Chondrocyte (in vitro differentiated cells): ENCODE data around the gene CA6. TPM values are rescaled to one million over a fixed set of nuclear protein-coding genes. Genes with fewer than 3 reads are reported as not detected.
"Not testable (repeated sequence)": the region's sequence is repeated elsewhere in the genome, so short reads cannot be mapped to it uniquely, and the experiment has no call there.

Experiments used
- DNase-seq: peaks from one replicate; pipeline ENCODE4 v3.0.0; 2021; ENCODE audit warnings: mixed read lengths, low spot score
- H3K27ac Mint-ChIP-seq: one replicate; pipeline ENCODE4 v1.8.0; 2021; ENCODE audit warnings: mild to moderate bottlenecking, moderate library complexity, mixed read lengths; ENCODE audit not compliant: unreplicated experiment
- H3K27me3 Mint-ChIP-seq: 2 replicates; pipeline ENCODE4 v1.8.0; 2021; ENCODE audit warnings: low read depth, mixed read lengths
- H3K36me3 Mint-ChIP-seq: 2 replicates; pipeline ENCODE4 v1.8.0; 2021; ENCODE audit warnings: low read depth, mixed read lengths
- H3K4me1 Mint-ChIP-seq: 2 replicates; pipeline ENCODE4 v1.8.0; 2021; ENCODE audit warnings: low read depth, mild to moderate bottlenecking, mixed read lengths
- H3K4me3 Mint-ChIP-seq: one replicate; pipeline ENCODE4 v1.8.0; 2021; ENCODE audit warnings: mild to moderate bottlenecking, moderate library complexity, mixed read lengths; ENCODE audit not compliant: unreplicated experiment
- H3K9me3 Mint-ChIP-seq: 2 replicates; pipeline ENCODE4 v1.8.0; 2021; ENCODE audit warnings: low read depth, mixed read lengths
- CTCF ChIP-seq: fragments of 200-600 bp; sonication (generic); IDR thresholded peaks from 2 replicates; pipeline ENCODE4 v1.5.0; 2021; ENCODE audit warnings: antibody characterized with exemption, mild to moderate bottlenecking, moderate library complexity
- total RNA-seq: library from RNA; stranded (reverse); gene quantifications from 3 replicates; pipeline ENCODE4 v1.2.1, GENCODE V29; 2021

CA6 gene
- total RNA-seq, 1 donor from 2014 or later: not detected

GRCh38 chr1:8956461-8957349 is 11.0 kb downstream of the CA6 start:
- Mint-ChIP-seq H3K27ac (no peak overlapping the region), H3K4me1 (peaks cover 10% of the 10 kb centered on the region), H3K9me3 (peaks cover 13% of the 10 kb centered on the region), H3K27me3 (no peaks in the 10 kb centered on the region), H3K4me3 (no peak overlapping the region), H3K36me3 (peaks cover 4% of the 10 kb centered on the region)
- TF ChIP-seq CTCF: no peak
- DNase-seq: no peak

GRCh38 chr1:8962812-8963530 is 17.3 kb downstream of the CA6 start:
- no peaks in the 10 kb centered on the region for H3K27me3 Mint-ChIP-seq
- H3K9me3 Mint-ChIP-seq: peaks cover 13% of the 10 kb centered on the region
- no peak overlapping the region for H3K4me3 Mint-ChIP-seq
- peak; percentile 57 for TF ChIP-seq CTCF
- no peak overlapping the region for H3K27ac Mint-ChIP-seq
- H3K36me3 Mint-ChIP-seq: peaks cover 4% of the 10 kb centered on the region
- peak; percentile 51 for DNase-seq
- H3K4me1 Mint-ChIP-seq: peaks cover 10% of the 10 kb centered on the region

- peaks cover 13% of the 10 kb centered on the region for H3K9me3 Mint-ChIP-seq
- H3K4me1 Mint-ChIP-seq: peaks cover 10% of the 10 kb centered on the region
- no peak for TF ChIP-seq CTCF
- H3K27me3 Mint-ChIP-seq: no peaks in the 10 kb centered on the region
- H3K36me3 Mint-ChIP-seq: peaks cover 4% of the 10 kb centered on the region
- no peak for DNase-seq
- H3K27ac Mint-ChIP-seq: no peak overlapping the region
- no peak overlapping the region for H3K4me3 Mint-ChIP-seq
These were observed 18.3 kb downstream of the CA6 start for GRCh38 chr1:8963963-8964362.

- no peak for TF ChIP-seq CTCF
- no peak overlapping the region for H3K4me3 Mint-ChIP-seq
- H3K36me3 Mint-ChIP-seq: peaks cover 2% of the 10 kb centered on the region
- no peak for DNase-seq
- H3K9me3 Mint-ChIP-seq: peaks cover 13% of the 10 kb centered on the region
- no peaks in the 10 kb centered on the region for H3K27me3 Mint-ChIP-seq
- H3K27ac Mint-ChIP-seq: no peak overlapping the region
- H3K4me1 Mint-ChIP-seq: peaks cover 10% of the 10 kb centered on the region
These were observed 19.6 kb downstream of the CA6 start for GRCh38 chr1:8965121-8965820.

GRCh38 chr1:8966606-8967005 is 20.9 kb downstream of the CA6 start:
- Mint-ChIP-seq H3K27ac (no peak overlapping the region), H3K27me3 (no peaks in the 10 kb centered on the region), H3K36me3 (no peaks in the 10 kb centered on the region), H3K4me1 (peaks cover 10% of the 10 kb centered on the region), H3K4me3 (no peak overlapping the region), H3K9me3 (peaks cover 3% of the 10 kb centered on the region)
- peak; percentile 32 for DNase-seq
- no peak for TF ChIP-seq CTCF

- not testable (repeated sequence) for H3K4me3 Mint-ChIP-seq, H3K9me3 Mint-ChIP-seq, H3K27me3 Mint-ChIP-seq
These were observed 23.2 kb downstream of the CA6 start for GRCh38 chr1:8968902-8969301.

More at GRCh38 chr1:8968902-8969301, 23.2 kb downstream of the CA6 start:
- H3K4me1 Mint-ChIP-seq, H3K27ac Mint-ChIP-seq, H3K36me3 Mint-ChIP-seq: not testable (repeated sequence)
- DNase-seq: peak; percentile 11
